Progenitor cell of endocrine pancreas (in vitro differentiated cells): ENCODE data around the gene STXBP4. TPM values are rescaled to one million over a fixed set of nuclear protein-coding genes. Genes with fewer than 3 reads are reported as not detected.

ENCODE experiments used
- DNase-seq: peaks from one replicate; pipeline ENCODE4 v3.0.0; 2021; ENCODE audit warnings: low spot score; ENCODE audit not compliant: unreplicated experiment
- H3K27ac Mint-ChIP-seq: 2 replicates; pipeline ENCODE4 v1.8.0; 2021; ENCODE audit warnings: mild to moderate bottlenecking, moderate library complexity, mixed read lengths
- H3K27me3 Mint-ChIP-seq: 2 replicates; pipeline ENCODE4 v1.8.0; 2021; ENCODE audit warnings: mixed read lengths
- H3K36me3 Mint-ChIP-seq: 2 replicates; pipeline ENCODE4 v1.8.0; 2022; ENCODE audit warnings: mixed read lengths; ENCODE audit not compliant: insufficient read depth
- H3K4me1 Mint-ChIP-seq: 2 replicates; pipeline ENCODE4 v1.8.0; 2021; ENCODE audit warnings: low read depth, mixed read lengths
- H3K4me3 Mint-ChIP-seq: 2 replicates; pipeline ENCODE4 v1.8.0; 2021; ENCODE audit warnings: low read depth, mild to moderate bottlenecking, moderate library complexity, mixed read lengths
- H3K9me3 Mint-ChIP-seq: 2 replicates; pipeline ENCODE4 v1.8.0; 2021; ENCODE audit warnings: low read depth, mixed read lengths
- CTCF ChIP-seq: fragments of 200-600 bp; sonication (generic); IDR thresholded peaks from one replicate; pipeline ENCODE4 v1.5.0; 2021; ENCODE audit warnings: antibody characterized with exemption, mild to moderate bottlenecking; ENCODE audit not compliant: unreplicated experiment
- total RNA-seq: library from RNA; stranded (reverse); gene quantifications from 2 replicates; pipeline ENCODE4 v1.2.1, GENCODE V29; 2021

Gene STXBP4
- total RNA-seq, 1 donor from 2014 or later = 45.0 TPM

DNA sequence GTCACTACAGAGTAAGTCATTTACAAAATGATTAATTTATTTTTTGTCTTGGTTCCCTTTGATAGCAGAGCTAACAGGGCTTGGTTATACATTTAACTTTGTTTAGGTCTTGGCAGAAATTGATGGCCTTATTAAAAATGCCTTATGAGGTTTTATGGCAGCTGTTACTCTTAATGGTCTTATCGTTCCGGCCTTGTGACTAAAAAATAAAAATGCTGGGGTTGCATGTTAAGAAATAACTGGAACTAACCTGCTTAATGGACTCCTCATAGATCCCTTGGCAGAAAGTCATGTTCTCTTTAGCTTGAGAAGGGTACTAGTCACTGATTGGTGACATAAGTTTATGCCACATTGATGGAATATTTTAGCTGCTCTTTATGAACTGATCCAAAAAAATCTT is 18.4 kb upstream of the STXBP4 start:
- no peak for TF ChIP-seq CTCF
- H3K9me3 Mint-ChIP-seq = no peaks in the 10 kb centered on the region
- no peak for DNase-seq
- peaks cover 25% of the 10 kb centered on the region for H3K36me3 Mint-ChIP-seq
- peaks cover 1% of the 10 kb centered on the region for H3K4me1 Mint-ChIP-seq
- H3K4me3 Mint-ChIP-seq = no peak overlapping the region
- no peak overlapping the region for H3K27ac Mint-ChIP-seq
- no peaks in the 10 kb centered on the region for H3K27me3 Mint-ChIP-seq

- H3K36me3 Mint-ChIP-seq = peaks cover 25% of the 10 kb centered on the region
- no peak overlapping the region for H3K4me3 Mint-ChIP-seq
- H3K27ac Mint-ChIP-seq = no peak overlapping the region
- H3K27me3 Mint-ChIP-seq = no peaks in the 10 kb centered on the region
- no peak for DNase-seq
- H3K9me3 Mint-ChIP-seq = no peaks in the 10 kb centered on the region
- H3K4me1 Mint-ChIP-seq = peaks cover 1% of the 10 kb centered on the region
- no peak for TF ChIP-seq CTCF
Measured at GRCh38 chr17:54951286-54951685, 17.3 kb upstream of the STXBP4 start.

- H3K36me3 Mint-ChIP-seq = peaks cover 27% of the 10 kb centered on the region
- no peak for DNase-seq
Measured at GRCh38 chr17:54956791-54957190, 11.8 kb upstream of the STXBP4 start.

DNA sequence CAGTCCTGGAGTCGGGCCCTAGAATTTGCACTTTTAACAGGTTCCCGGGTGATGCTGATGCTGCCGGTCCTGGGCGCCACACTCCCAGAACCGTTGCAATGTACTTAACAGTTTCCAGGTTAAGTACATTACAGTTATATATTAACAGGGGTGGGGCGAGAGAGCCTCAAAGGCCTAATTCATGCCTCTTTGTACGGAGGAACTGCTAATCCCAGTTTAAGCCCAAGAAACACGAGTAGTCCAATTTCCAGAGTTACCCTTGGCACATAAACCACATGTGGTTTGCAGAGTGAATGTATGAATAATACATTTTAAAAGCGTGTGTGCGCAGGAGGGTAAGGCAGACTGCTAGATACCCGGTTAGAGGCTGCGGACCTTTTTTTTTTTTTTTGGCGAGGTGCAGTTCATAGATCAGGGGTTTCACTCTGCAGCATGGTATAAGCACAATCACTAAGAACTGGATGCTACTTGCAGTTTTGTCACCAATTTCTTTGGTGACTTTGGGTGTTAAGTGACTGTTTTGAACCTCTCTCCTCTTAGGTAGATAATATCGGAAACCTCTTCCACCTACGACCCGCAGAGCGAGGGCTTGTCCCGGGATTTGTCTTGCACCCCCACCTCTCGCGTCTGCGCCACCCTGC is 824 bp upstream of the STXBP4 start:
- H3K27me3 Mint-ChIP-seq = no peaks in the 10 kb centered on the region
- H3K9me3 Mint-ChIP-seq = no peaks in the 10 kb centered on the region
- peaks cover 13% of the 10 kb centered on the region for H3K36me3 Mint-ChIP-seq
- H3K4me1 Mint-ChIP-seq = peaks cover 26% of the 10 kb centered on the region
- H3K27ac Mint-ChIP-seq = no peak overlapping the region
- H3K4me3 Mint-ChIP-seq = no peak overlapping the region
- no peak for DNase-seq
- no peak for TF ChIP-seq CTCF

More at GRCh38 chr17:54956791-54957190, 11.8 kb upstream of the STXBP4 start:
- Mint-ChIP-seq H3K4me1 (no peaks in the 10 kb centered on the region), H3K4me3 (no peak overlapping the region), H3K27me3 (no peaks in the 10 kb centered on the region), H3K9me3 (no peaks in the 10 kb centered on the region), H3K27ac (peak overlapping the region; percentile 46)
- TF ChIP-seq CTCF = no peak

- H3K4me1 Mint-ChIP-seq = peaks cover 30% of the 10 kb centered on the region
- H3K27me3 Mint-ChIP-seq = no peaks in the 10 kb centered on the region
- peaks cover 9% of the 10 kb centered on the region for H3K36me3 Mint-ChIP-seq
- TF ChIP-seq CTCF = no peak
- H3K9me3 Mint-ChIP-seq = no peaks in the 10 kb centered on the region
- H3K4me3 Mint-ChIP-seq = no peak overlapping the region
- DNase-seq = peak; percentile 17
- H3K27ac Mint-ChIP-seq = no peak overlapping the region
Measured at GRCh38 chr17:54968988-54969332, 395 bp downstream of the STXBP4 start.
